ENCODE data around the gene SLC6A7.

Gene SLC6A7

GRCh38 chr5:150189326-150189725 is 536 bp upstream of the SLC6A7 start:
- in situ Hi-C loops (cut with MboI; ENCODE audit: low sequenced_read_pairs): no loop called here

DNA sequence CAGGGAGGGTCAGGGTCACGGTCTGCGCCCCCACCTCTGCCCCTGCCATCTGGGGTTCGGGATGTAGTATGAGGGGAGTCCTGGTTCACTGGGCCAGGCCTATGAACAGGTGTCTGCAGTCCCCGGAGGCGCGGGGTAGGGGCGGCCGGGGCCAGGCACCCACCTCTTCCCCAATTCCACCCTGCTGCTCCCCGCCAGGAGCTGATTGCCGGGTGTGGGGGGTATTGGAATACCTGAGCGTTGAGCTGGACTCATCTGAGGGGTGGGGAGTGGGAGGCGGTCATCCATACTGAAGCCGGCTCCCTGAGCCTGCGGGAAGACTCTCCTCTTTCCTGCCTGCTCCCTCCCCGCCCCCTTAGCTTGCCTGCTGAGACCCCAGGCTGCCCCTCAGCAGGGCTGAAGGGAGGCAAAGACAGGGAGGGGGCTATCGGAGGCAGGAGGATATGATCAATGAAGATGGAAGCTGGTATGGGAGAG is 679 bp downstream of the SLC6A7 start:
- in situ Hi-C loops (cut with MboI; ENCODE audit: low sequenced_read_pairs): no loop called here

DNA sequence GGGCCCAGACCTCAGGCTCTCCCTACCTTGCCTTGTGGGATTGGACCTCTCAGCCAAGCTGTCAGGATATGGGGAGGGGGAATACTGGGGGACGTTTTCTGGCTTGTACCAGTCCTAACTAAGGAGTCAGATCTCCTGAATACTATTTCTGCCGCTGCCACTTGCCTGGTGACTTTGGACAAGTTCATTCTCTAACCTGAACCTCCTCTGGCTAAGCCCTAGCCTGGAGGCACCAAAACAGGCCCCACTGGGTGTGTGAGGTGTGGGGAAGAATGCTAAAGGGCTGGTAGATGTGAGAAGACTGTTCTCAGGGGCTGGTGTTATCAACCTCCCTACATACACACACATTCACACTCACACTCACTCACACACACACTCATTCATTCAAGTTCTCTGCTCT is 1.1 kb downstream of the SLC6A7 start:
- in situ Hi-C loops (cut with MboI; ENCODE audit: low sequenced_read_pairs): no loop called here

GRCh38 chr5:150192462-150192861 is 2.6 kb downstream of the SLC6A7 start:
- in situ Hi-C loops (cut with MboI; ENCODE audit: low sequenced_read_pairs): no loop called here

GRCh38 chr5:150195736-150196485 is 6.0 kb downstream of the SLC6A7 start:
- in situ Hi-C loops (cut with MboI; ENCODE audit: low sequenced_read_pairs): no loop called here

DNA sequence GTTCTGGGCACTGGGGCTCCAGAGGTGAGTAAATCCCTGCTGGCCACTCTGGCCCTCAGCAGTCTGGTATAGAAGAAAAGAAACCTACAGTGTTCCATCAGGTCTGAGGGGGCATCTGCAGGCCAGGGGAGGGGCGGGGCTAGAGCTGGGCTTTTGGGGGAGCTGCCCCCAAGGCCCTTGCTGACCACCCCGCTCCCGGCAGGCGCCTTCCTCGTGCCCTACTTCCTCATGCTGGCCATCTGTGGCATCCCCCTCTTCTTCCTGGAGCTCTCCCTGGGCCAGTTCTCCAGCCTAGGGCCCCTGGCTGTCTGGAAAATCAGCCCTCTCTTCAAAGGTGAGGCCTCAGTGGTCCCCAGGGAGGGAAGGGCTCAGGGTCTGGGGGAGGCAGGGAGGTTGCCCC is 6.7 kb downstream of the SLC6A7 start:
- in situ Hi-C loops (cut with MboI; ENCODE audit: low sequenced_read_pairs): no loop called here

DNA sequence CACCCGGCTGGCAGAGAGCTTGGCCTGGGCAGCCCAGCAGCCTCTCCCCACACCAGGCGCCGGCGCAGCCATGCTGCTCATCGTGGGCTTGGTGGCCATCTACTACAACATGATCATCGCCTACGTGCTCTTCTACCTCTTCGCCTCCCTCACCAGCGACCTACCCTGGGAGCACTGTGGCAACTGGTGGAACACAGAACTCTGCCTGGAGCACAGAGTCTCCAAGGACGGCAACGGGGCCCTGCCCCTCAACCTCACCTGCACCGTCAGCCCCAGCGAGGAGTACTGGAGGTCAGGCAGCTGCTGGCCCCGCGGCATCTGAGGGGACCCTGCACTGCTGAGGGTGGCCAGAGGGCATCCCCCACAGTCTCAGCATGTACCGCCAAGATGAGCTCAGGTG is 7.1 kb downstream of the SLC6A7 start:
- in situ Hi-C loops (cut with MboI; ENCODE audit: low sequenced_read_pairs): no loop called here

GRCh38 chr5:150197476-150197875 is 7.6 kb downstream of the SLC6A7 start:
- in situ Hi-C loops (cut with MboI; ENCODE audit: low sequenced_read_pairs): no loop called here

DNA sequence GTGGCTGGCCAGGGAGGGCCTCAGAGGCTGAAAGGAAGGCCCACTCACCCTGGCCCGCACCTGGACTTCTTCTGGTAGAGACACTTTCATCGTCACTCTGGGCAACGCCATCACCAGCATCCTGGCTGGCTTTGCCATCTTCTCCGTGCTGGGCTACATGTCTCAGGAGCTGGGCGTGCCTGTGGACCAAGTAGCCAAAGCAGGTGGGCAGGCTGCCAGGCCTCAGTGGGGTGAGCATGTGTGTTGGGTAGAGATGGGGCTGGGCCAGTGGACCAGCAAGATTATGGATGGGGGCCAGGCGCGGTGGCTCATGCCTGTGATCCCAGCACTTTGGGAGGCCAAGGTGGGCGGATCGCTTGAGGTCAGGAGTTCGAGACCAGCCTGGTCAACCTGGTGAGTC is 12.6 kb downstream of the SLC6A7 start:
- in situ Hi-C loops (cut with MboI; ENCODE audit: low sequenced_read_pairs): no loop called here

- in situ Hi-C loops (cut with MboI; ENCODE audit: low sequenced_read_pairs): no loop called here
These were observed 14.1 kb downstream of the SLC6A7 start for GRCh38 chr5:150203832-150204589.

GRCh38 chr5:150204590-150204960 is 14.7 kb downstream of the SLC6A7 start:
- in situ Hi-C loops (cut with MboI; ENCODE audit: low sequenced_read_pairs): no loop called here

DNA sequence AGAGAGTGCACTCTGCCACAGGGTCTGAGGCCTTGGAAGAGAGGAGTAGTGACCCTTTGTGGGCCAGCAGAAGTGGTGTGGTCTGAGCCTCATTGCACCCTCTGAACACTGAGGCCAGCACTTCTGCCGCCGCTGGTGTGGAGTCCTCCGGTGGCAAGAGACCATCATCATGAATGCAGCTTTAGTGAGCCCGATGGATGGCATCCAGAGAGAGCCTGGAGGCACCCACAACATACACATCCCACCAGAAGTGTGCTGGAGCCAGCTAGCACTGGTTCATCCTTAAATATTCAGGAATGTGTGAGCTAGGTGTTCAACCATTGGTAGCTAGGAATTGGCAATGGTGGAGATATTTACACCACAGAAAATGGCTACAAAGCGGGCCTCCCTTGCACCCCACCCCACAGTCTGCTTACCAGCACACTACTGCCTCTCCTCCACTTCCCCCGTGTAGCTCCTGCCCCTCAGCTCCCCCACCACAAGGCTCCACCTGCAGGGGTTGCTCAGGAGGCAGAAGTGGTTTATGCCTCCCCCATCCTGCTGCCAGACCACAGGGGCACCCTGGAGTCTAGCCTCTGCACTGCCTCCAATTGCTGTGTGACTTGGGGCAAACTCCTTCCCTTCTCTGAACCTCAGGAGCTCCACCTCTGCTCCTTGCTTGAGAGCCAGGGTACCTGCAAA is 16.4 kb downstream of the SLC6A7 start:
- in situ Hi-C loops (cut with MboI; ENCODE audit: low sequenced_read_pairs): no loop called here

DNA sequence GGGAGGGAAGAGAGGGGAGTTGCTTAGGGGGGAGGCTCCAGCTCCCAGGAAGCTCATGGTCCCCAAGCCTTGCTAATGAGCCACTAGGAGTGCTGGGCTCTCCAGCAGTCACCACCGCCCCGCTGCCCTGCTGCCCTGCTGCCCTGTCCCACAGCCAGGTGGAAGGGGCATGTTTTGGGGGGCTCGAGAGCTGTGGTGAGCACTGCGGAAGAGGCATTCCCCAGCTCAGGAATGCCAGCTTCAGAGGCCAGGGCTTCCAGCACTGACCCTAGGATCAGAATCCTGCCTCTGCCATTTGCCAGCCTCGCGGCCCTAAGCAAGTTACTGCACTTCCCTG is 16.9 kb downstream of the SLC6A7 start:
- in situ Hi-C loops (cut with MboI; ENCODE audit: low sequenced_read_pairs): no loop called here

GRCh38 chr5:150208187-150209098 is 18.6 kb downstream of the SLC6A7 start:
- in situ Hi-C loops (cut with MboI; ENCODE audit: low sequenced_read_pairs): no loop called here

DNA sequence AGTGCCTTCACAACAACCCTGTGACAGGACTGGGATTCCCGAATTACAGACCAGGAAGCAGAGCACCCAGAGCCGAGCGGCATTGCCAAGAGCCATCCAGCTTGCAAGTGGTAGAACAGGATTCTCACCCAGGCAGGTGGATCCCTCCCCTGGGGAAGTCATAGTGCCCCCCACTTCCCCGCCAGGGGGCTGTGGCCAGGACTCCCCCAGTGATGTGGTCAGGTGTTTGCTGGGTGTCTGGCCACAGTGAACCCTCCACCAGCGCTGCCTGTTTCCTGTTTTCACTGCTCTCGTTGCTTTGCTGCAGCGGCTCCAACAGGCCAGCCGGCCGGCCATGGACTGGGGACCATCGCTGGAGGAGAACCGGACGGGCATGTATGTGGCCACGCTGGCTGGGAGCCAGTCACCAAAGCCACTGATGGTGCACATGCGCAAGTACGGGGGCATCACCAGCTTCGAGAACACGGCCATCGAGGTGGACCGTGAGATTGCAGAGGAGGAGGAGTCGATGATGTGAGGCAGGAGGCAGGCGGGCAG is 19.3 kb downstream of the SLC6A7 start:
- in situ Hi-C loops (cut with MboI; ENCODE audit: low sequenced_read_pairs): no loop called here

- in situ Hi-C loops (cut with MboI; ENCODE audit: low sequenced_read_pairs): no loop called here
These were observed 20.8 kb downstream of the SLC6A7 start for GRCh38 chr5:150210644-150211043.

DNA sequence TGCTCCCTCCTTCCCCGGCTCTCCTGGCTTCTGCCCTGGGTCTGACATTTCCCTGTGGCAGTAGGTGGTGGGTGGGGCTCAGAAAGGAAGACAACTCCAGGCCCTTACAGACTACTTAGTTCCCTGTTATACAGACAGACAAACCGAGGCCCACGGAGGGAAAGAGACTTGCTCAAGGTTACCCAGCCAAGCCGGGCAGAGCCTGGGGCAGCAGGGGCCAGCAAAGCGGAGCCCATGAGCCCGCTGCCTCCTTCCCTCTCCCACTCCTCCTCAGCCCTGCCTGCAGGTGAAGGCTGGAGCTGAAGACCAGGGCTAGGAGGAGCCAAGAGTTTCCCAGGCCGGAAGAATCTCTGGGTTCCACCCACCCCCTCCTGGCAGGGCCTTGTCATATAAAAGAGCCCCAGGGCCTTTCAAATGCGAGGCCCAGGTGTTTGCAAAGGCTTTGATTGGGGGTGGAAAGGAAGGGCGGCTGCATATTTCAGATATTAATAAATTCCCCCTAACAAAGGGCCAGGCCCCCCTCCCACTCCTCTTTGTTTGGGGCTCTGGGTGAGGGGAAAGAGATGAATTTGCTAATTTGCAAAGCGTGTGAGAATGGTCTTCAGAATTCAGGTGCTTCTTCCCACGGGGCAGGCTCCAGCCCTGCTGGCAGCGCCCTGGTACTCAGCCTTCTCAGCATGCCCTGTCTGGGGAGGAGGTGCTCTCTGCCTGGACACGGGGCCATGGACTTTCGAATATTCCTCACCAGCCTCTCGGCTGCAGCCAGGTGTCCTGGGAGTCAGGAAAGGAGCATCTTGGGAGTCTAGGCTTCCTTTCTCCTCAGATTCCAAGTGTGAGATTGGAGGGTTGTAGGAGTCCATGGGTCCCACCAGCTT is 21.5 kb downstream of the SLC6A7 start:
- in situ Hi-C loops (cut with MboI; ENCODE audit: low sequenced_read_pairs): no loop called here

DNA sequence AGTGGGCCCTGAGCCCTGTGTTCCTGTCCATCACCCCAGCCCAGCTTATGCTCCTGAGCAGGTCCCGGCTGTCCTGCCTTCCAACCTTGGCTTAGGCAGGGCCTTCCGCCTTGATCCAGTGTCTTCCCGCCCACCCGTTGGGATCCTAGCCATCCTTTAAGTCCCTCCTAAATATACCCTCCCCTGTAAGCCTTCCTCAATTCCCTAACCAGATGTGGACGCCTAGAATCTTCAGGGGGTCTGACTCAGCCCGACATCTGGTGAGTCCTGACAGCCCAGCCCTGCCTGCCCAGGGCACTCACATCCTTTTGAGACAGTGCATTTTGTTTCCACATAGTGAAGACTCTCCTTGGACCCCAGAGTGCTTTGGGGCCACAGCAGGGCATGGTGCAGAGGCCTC is 23.7 kb downstream of the SLC6A7 start:
- in situ Hi-C loops (cut with MboI; ENCODE audit: low sequenced_read_pairs): no loop called here

GRCh38 chr5:150214289-150214688 is 24.4 kb downstream of the SLC6A7 start:
- in situ Hi-C loops (cut with MboI; ENCODE audit: low sequenced_read_pairs): no loop called here
